GM21367 (cell line): ENCODE results near the gene TAF4B.
"Not testable (repeated sequence)": the region's sequence is repeated elsewhere in the genome, so short reads cannot be mapped to it uniquely, and the experiment has no call there.

Experiments used
- ATAC-seq: cut with Tn5 transposase; IDR thresholded peaks from one replicate; pipeline ENCODE4 v1.9.1; 2021; ENCODE audit not compliant: unreplicated experiment

Gene TAF4B

GRCh38 chr18:26226229-26227050 lies at the start of gene TAF4B:
Gene TAF4B (plus strand): TSS chr18:26226445. CDS start chr18:26226934, 489 bp downstream.
- peak; percentile 77 for ATAC-seq

- peak; percentile 47 for ATAC-seq
Observed at GRCh38 chr18:26181343-26181826, 44.9 kb upstream of the TAF4B start.

- no peak for ATAC-seq
Observed at GRCh38 chr18:26183395-26184112, 42.7 kb upstream of the TAF4B start.

- no peak for ATAC-seq
Observed at GRCh38 chr18:26185267-26185666, 41.0 kb upstream of the TAF4B start.

GRCh38 chr18:26190506-26190905 lies 35.7 kb upstream of the TAF4B start:
- ATAC-seq, result peak; percentile 86

GRCh38 chr18:26192233-26192632 lies 34.0 kb upstream of the TAF4B start:
- no peak for ATAC-seq

GRCh38 chr18:26196605-26197004 lies 29.6 kb upstream of the TAF4B start:
- ATAC-seq, result no peak

GRCh38 chr18:26202001-26202400 lies 24.2 kb upstream of the TAF4B start:
- not testable (repeated sequence) for ATAC-seq

GRCh38 chr18:26205318-26205717 lies 20.9 kb upstream of the TAF4B start:
- no peak for ATAC-seq

- no peak for ATAC-seq
Observed at GRCh38 chr18:26206488-26206887, 19.8 kb upstream of the TAF4B start.

- ATAC-seq, result no peak
Observed at GRCh38 chr18:26207937-26208336, 18.3 kb upstream of the TAF4B start.

- no peak for ATAC-seq
Observed at GRCh38 chr18:26208977-26209376, 17.3 kb upstream of the TAF4B start.

GRCh38 chr18:26210147-26210546 lies 16.1 kb upstream of the TAF4B start:
- no peak for ATAC-seq

- ATAC-seq, result peak; percentile 94
Observed at GRCh38 chr18:26215247-26215970, 10.8 kb upstream of the TAF4B start.

- ATAC-seq, result no peak
Observed at GRCh38 chr18:26225022-26225693, 1.1 kb upstream of the TAF4B start.

GRCh38 chr18:26225915-26226228 lies 373 bp upstream of the TAF4B start:
- no peak for ATAC-seq

- no peak for ATAC-seq
Observed at GRCh38 chr18:26227051-26227670, 916 bp downstream of the TAF4B start.

- no peak for ATAC-seq
Observed at GRCh38 chr18:26228562-26229260, 2.5 kb downstream of the TAF4B start.

GRCh38 chr18:26230497-26230896 lies 4.3 kb downstream of the TAF4B start:
- ATAC-seq, result no peak

GRCh38 chr18:26233208-26233607 lies 7.0 kb downstream of the TAF4B start:
- no peak for ATAC-seq
